Stimulated activated naive CD4-positive, alpha-beta T cell treated with Interleukin-2 at 50 U/mL for 16 hours (primary cell): ENCODE measurements around the gene QTRT2.

Source experiments
- DNase-seq: peaks from one replicate; lab custom pipeline; 2025; lab: John Stamatoyannopoulos, UW

Gene QTRT2

DNA sequence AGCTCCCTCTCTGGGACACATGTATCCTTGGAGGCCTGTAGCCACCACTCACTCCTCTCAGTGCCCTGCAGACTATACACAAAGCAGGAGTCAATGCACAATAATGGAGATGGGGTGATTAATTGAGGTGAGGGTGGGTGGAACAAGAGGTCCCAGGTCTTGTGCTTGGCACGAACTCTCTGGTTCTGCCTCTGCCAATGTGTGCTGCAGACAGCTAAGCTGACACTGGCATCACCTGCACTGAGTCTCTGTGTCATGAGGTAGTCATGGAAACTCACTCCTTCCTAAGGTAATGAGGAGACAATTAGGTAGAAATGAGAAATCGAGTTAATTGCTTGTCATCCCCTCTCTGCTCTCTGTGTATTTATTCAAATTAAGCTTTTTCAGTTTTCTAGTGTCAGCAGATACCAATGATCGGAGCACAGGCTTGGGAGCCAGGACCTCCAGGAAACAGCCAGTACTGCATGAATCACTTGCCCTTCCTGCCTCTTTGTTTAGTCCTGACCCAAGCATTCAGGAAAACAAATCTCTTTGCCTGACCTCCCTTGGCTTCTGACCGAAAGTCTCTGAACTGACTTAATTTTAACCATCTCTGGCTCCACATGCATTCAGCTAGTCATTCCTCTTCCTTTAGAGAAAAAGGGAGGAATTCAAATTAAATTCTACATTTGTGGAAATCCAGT lies 65.6 kb downstream of the QTRT2 start:
- no peak for DNase-seq

DNA sequence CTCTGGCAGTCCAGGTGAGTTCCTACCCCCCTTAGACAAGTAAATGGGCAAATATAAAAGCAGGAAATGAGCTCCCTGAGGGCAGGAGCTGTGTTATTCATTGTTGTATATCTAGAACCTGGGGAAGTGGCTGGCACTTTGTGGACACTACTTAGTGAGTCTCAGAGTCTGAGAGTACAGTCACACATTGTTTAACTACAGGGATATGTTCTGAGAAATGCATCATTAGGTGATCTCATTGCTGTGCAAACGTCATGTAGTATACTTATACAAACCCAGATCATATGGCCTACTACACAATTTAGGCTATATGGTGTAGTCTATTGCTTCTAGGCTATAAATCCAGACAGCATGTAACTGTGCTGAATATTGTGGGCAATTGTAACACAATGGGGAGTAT lies 69.9 kb downstream of the QTRT2 start:
- DNase-seq = no peak

DNA sequence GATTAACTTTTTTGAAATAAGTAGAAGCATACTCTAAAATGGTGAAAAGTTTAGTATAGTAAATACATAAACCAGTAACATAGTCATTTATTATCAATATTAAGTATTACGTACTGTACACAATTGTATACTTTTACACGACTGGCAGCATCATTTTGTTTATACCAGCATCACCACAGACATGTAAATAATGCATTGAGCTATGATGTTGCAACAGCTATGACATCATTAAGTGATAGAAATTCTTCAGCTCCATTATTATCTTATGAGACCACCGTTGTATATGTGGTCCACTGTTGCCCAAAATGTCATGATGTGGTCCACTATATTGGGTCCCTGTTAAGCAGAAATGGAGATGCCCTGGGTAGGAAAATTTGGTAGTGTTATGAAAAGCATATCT lies 71.0 kb downstream of the QTRT2 start:
- no peak for DNase-seq

DNA sequence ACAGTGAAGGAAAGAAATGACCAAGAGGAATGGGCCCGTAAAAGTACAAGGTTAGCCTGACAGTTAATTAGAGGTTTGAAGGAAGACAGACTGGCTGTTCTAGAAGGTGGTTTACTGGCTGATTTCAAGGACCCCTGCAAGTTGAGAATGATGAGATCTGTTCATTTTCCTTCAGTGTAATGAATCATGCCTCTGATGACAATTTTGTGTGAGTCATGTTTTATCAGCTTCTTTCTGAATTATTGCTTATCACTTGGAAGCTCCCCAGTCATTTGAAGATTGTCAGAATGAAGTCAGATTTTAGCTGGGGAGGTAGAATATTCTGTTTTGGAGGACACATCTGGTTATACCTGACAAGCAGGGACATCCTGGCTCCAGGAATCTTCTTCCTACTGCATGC lies 71.7 kb downstream of the QTRT2 start:
- DNase-seq = no peak

DNA sequence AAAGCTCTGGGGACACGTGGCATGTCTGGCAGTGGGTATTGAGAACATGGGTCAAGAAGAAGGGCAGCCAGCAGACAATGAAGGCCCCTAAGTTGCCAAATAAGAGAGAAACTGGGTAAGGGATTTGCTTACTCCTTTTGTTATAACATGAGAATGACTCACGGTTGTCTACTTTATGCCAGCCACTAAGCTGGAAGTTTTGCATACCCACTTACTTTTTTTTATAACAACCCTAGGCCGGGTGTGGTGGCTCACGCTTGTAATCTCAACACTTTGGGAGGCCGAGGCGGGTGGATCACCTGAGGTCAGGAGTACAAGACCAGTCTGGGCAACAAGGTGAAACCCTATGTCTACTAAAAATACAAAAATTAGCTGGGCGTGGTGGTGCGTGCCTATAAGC lies 72.3 kb downstream of the QTRT2 start:
- no peak for DNase-seq

DNA sequence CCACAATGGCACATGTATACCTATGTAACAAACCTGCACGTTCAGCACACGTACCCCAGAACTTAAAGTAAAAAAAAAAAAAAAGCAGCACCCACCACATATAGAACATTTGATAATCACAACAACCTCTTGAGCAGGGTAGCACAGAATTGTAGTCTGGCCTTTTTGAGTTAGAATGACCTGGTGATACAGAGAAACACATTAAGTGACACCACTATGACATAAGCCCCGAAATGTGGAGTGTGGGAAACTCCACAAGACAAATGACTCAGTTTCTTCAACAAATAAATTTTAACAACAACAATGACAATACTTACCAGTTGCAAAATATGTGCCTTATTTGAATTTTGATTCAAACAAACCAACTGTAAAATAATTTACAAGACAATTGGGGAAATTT lies 76.0 kb downstream of the QTRT2 start:
- DNase-seq = no peak

DNA sequence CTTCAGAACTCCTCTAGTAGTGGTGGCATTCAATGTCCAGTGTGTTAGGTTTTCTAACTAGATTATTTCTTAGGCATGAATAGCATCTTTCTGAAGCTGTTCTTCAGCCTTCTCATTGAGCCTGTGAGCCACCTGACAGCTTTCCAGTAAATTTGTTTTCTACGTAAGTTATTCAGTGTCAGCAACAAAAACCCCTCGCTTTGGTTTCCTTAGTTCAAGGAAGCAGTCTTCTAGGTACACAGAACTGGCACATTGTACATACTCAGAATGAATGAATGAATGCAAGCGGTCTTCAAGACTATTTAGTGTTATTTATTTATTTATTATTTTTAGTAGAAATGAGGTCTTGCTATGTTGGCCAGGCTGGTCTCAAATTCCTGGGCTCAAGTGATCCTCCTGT lies 77.4 kb downstream of the QTRT2 start:
- no peak for DNase-seq
